NCI-H2196 (cell line): ENCODE results near the gene MOK.
"Not testable (repeated sequence)": the region's sequence is repeated elsewhere in the genome, so short reads cannot be mapped to it uniquely, and the experiment has no call there.

Experiments used
- DNase-seq: peaks from one replicate; lab custom pipeline; 2025; ENCODE audit not compliant: unreplicated experiment; lab: John Stamatoyannopoulos, UW

The MOK gene, protein sequence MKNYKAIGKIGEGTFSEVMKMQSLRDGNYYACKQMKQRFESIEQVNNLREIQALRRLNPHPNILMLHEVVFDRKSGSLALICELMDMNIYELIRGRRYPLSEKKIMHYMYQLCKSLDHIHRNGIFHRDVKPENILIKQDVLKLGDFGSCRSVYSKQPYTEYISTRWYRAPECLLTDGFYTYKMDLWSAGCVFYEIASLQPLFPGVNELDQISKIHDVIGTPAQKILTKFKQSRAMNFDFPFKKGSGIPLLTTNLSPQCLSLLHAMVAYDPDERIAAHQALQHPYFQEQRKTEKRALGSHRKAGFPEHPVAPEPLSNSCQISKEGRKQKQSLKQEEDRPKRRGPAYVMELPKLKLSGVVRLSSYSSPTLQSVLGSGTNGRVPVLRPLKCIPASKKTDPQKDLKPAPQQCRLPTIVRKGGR

GRCh38 chr14:102304611-102305506, at the start of gene MOK:
MOK (minus strand) TSS chr14:102305164; CDS start chr14:102304968, 196 bp downstream.
- peak; percentile 82 for DNase-seq

- DNase-seq: no peak
Observed at GRCh38 chr14:102353126-102353619, 48.2 kb upstream of the MOK start.

GRCh38 chr14:102352213-102352612, 47.2 kb upstream of the MOK start:
- no peak for DNase-seq

- not testable (repeated sequence) for DNase-seq
Observed at GRCh38 chr14:102351593-102351992, 46.6 kb upstream of the MOK start.

GRCh38 chr14:102351023-102351422, 46.1 kb upstream of the MOK start:
- no peak for DNase-seq

GRCh38 chr14:102348376-102348775, 43.4 kb upstream of the MOK start:
- DNase-seq: no peak

DNA sequence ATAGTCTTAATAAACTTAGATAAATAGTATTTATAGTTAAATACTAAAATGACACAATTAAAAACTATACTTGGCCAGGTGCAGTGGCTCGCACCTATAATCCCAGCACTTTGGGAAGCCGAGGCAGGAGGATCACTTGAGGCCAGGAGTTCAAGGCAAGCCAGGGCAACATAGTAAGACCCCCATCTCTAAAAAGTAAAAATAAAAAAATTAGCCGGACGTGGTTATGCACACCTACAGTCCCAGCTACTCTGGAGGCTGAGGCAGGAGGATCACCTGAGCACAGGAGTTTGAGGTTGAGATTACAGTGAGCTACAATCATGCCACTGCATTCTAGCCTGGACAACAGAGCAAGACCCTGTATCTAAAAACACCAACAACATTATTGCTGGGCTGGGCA, 41.7 kb upstream of the MOK start:
- no peak for DNase-seq

GRCh38 chr14:102345232-102345631, 40.3 kb upstream of the MOK start:
- DNase-seq: no peak

DNA sequence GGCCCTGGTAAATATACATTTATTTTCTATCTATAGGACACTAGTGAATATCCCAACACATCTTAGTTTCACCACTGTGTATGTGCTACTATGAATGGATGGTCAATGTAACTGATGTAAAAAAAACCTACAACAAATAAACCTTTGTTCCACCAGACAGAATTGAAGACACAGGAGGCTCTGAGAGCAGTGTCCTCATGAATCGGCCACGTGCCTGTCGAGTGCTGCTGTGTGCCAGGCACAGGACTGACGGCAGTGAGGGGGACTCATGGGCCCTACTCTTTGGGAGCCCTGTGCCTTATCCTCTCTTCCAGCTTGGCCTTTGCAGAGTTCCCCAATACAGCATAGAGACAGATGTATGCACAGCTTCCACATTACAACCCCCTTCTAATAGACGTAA, 39.5 kb upstream of the MOK start:
- no peak for DNase-seq

GRCh38 chr14:102344084-102344483, 39.1 kb upstream of the MOK start:
- no peak for DNase-seq

DNA sequence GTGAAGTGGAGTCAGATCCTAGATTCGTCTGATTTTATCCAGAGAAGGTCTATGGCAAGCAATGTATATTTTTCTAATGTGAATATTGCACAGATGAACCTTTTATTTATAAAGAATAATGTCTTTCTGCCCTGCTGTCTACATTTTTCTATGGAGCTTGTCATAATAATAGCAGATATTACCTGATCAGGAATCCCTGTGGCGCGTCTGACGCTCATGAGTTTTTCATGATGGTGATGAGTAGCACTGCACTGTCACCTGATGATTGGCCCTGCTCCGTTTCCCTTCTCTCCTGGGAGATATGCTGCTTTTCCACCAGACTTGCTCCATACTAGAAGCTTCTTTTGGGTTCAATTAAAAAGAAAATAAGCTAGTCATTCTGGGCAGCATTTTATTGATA, 37.3 kb upstream of the MOK start:
- DNase-seq: no peak

GRCh38 chr14:102341566-102341965, 36.6 kb upstream of the MOK start:
- DNase-seq: no peak

- DNase-seq: no peak
Observed at GRCh38 chr14:102338724-102339123, 33.8 kb upstream of the MOK start.

GRCh38 chr14:102335163-102335562, 30.2 kb upstream of the MOK start:
- DNase-seq: no peak

- no peak for DNase-seq
Observed at GRCh38 chr14:102333795-102334705, 29.1 kb upstream of the MOK start.

GRCh38 chr14:102333390-102333789, 28.4 kb upstream of the MOK start:
- no peak for DNase-seq

DNA sequence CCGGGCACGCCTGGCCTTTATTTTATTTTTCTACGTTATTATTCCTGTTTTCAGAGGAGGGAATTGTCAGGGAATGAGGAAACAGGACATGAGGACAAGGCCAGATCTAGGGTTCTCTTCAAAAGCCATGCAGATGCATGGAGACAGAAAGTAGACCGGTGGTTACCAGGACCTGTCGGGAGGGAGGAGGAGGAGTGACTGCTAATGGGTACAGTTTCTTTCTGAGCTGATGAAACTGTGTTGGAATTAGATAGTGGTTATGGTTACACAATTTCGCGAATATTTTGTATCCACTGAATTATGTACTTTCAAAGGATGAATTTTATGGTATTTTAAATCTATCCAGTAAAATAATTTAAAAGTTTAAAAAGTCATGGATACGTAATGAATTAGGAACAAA, 25.8 kb upstream of the MOK start:
- no peak for DNase-seq

- DNase-seq: not testable (repeated sequence)
Observed at GRCh38 chr14:102329381-102329780, 24.4 kb upstream of the MOK start.

DNA sequence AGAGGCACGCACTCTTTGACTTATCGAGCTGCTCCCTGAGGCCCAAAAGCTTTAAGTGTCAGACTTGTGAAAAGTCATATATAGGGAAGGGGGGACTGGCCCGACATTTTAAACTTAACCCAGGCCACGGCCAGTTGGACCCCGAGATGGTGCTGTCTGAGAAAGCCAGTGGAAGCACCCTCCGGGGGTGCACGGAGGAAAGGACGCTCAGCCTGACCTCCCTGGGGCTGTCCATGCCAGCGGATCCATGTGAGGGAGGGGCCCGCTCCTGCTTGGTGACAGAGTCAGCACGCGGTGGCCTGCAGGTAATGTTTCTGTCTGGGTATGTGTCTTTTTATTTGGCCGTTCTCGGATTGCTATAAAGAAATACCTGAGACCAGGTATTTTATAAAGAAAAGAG, 21.6 kb upstream of the MOK start:
- no peak for DNase-seq

DNA sequence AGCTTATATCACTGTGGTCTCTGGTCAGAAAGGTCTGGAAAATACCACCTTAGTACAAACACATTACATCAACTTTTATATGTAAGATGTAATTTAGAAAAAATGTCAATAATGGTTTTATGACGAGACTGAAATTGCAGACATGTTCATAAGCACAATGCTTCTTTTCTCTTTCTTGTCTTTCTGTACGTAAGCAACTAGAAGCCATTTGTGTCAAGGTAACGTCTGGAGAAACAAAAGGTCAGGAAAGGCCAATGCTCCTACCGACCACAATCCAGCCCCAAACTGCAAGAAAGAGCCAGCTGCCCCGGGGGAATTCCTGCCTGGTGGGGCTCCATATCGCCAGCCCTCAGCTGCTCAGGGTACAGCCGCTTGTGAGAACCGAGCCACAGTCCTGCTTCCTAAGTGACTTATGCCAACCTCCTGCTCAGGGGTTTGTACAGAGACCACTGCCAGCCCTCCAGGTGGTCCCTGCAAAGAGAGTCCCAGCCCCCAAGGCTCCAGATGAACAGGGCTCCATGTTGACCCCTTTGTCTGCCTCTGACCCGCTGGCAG, 20.9 kb upstream of the MOK start:
- no peak for DNase-seq
